ENCODE data around the gene NCEH1.

The NCEH1 gene

GRCh38 chr3:172646439-172647015 lies 64.3 kb downstream of the NCEH1 start:
- DNase-seq (ENCODE audit: low spot score), result no peak

- no peak for DNase-seq (ENCODE audit: low spot score)
Observed at GRCh38 chr3:172644258-172644657, 66.6 kb downstream of the NCEH1 start.

- no peak for DNase-seq (ENCODE audit: low spot score)
Observed at GRCh38 chr3:172643506-172644179, 67.2 kb downstream of the NCEH1 start.

GRCh38 chr3:172641291-172641690 lies 69.6 kb downstream of the NCEH1 start:
- no peak for DNase-seq (ENCODE audit: low spot score)

- DNase-seq (ENCODE audit: low spot score), result no peak
Observed at GRCh38 chr3:172640751-172641150, 70.1 kb downstream of the NCEH1 start.

- DNase-seq (ENCODE audit: low spot score), result no peak
Observed at GRCh38 chr3:172635588-172635987, 75.3 kb downstream of the NCEH1 start.

GRCh38 chr3:172634948-172635347 lies 75.9 kb downstream of the NCEH1 start:
- no peak for DNase-seq (ENCODE audit: low spot score)

GRCh38 chr3:172630316-172630715 lies 80.6 kb downstream of the NCEH1 start:
- DNase-seq (ENCODE audit: low spot score), result no peak

- no peak for DNase-seq (ENCODE audit: low spot score)
Observed at GRCh38 chr3:172629470-172629869, 81.4 kb downstream of the NCEH1 start.

GRCh38 chr3:172627057-172627809 lies 83.6 kb downstream of the NCEH1 start:
- DNase-seq (ENCODE audit: low spot score), result no peak

- DNase-seq (ENCODE audit: low spot score), result no peak
Observed at GRCh38 chr3:172626021-172626640, 84.7 kb downstream of the NCEH1 start.

GRCh38 chr3:172625404-172625803 lies 85.5 kb downstream of the NCEH1 start:
- DNase-seq (ENCODE audit: low spot score), result no peak

- DNase-seq (ENCODE audit: low spot score), result no peak
Observed at GRCh38 chr3:172624999-172625398, 85.9 kb downstream of the NCEH1 start.

GRCh38 chr3:172622916-172623700 lies 87.8 kb downstream of the NCEH1 start:
- peak; percentile 38 for DNase-seq (ENCODE audit: low spot score)

- no peak for DNase-seq (ENCODE audit: low spot score)
Observed at GRCh38 chr3:172622156-172622555, 88.7 kb downstream of the NCEH1 start.

GRCh38 chr3:172617976-172618375 lies 92.9 kb downstream of the NCEH1 start:
- no peak for DNase-seq (ENCODE audit: low spot score)

GRCh38 chr3:172617013-172617706 lies 93.7 kb downstream of the NCEH1 start:
- DNase-seq (ENCODE audit: low spot score), result no peak

- no peak for DNase-seq (ENCODE audit: low spot score)
Observed at GRCh38 chr3:172616031-172616461, 94.8 kb downstream of the NCEH1 start.

GRCh38 chr3:172615296-172615695 lies 95.6 kb downstream of the NCEH1 start:
- DNase-seq (ENCODE audit: low spot score), result no peak

GRCh38 chr3:172614340-172615274 lies 96.3 kb downstream of the NCEH1 start:
- DNase-seq (ENCODE audit: low spot score), result no peak

All from iPS-NIHi11 (cell line).